Pancreas (tissue), 10 donors: Measurements from ENCODE around the gene TAS2R7. TPM values are rescaled to one million over a fixed set of nuclear protein-coding genes. Genes with fewer than 3 reads are reported as not detected.

ENCODE experiments used
- ATAC-seq, 4 donors: fragments of 200-7000 bp; cut with Tn5 transposase; one replicate each; pipeline versions ENCODE4 v1.8.0 to v1.9.1; 2020; ENCODE audit warnings: mild to moderate bottlenecking in 4 of 4, moderate library complexity in 4 of 4
- DNase-seq, 6 donors: peaks; one replicate each; pipeline ENCODE4 v3.0.0-alpha.2; 2020
- FAIRE-seq: peaks from 2 replicates; lab custom pipeline; 2012; peaks lifted over from hg19 to GRCh38; lab: Jason Lieb, UNC
- H3K27ac ChIP-seq, 4 donors: fragments of 200-600 bp; sonication (generic); 1 replicate in 3 of 4; 2 replicates in 1 of 4; pipeline versions ENCODE4 v1.5.0 to v1.8.0; 2020
- H3K27me3 ChIP-seq, 4 donors: fragments of 200-600 bp; one replicate each; pipeline ENCODE4 v1.8.0; 2021
- H3K36me3 ChIP-seq, 3 donors: fragments of 200-600 bp; sonication (generic) in 1 of 3; one replicate each; pipeline versions ENCODE4 v1.5.0 to v1.8.0; 2020 to 2021
- H3K4me1 ChIP-seq, 3 donors: fragments of 200-600 bp; one replicate each; pipeline ENCODE4 v1.8.0; 2021
- H3K4me3 ChIP-seq, 4 donors: fragments of 200-600 bp; sonication (generic) in 2 of 4; one replicate each; pipeline versions ENCODE4 v1.5.0 to v1.8.0; 2020 to 2021
- H3K9me3 ChIP-seq, 4 donors: fragments of 200-600 bp; one replicate each; pipeline ENCODE4 v1.8.0; 2021
- WGBS, 2 donors: extraction: QIAGEN DNeasy Blood & Tissue Kit; methylation state at CpG; one replicate each; pipeline ENCODE4 v1.1.7; 2013; 5-methylcytosine and 5-hydroxymethylcytosine counted together
- intact Hi-C, 3 donors: fragments of 100-400 bp; cut with DNase I; formaldehyde crosslinking; loops; one replicate each; pipeline versions ENCODE4 v1.11.1 to v1.14.2; 2022
- polyA plus RNA-seq, 2 donors: library from polyadenylated mRNA; stranded (reverse); fragments of 200-250 nt; gene quantifications; one replicate each; pipeline ENCODE4 v1.2.3, GENCODE V29; 2013
- total RNA-seq, 6 donors: library from RNA; stranded (reverse); fragmentation: NEBNext Ultra II Directional in 4 of 6; extraction: Animal tissue kit (Norgen Biotek cat#: 25700) in 4 of 6; gene quantifications; one replicate each; pipeline versions ENCODE4 v1.2.1 to v1.2.4, GENCODE V29; 2021 to 2023
- TF ChIP-seq, protein P1 (sequence below), 4 donors: fragments of 200-600 bp; sonication (generic) in 3 of 4; IDR thresholded peaks; one replicate each; pipeline versions ENCODE4 v1.5.0 to v1.8.0; 2021; ENCODE audit warnings: antibody characterized with exemption in 4 of 4
- donor health status: healthy with polysubstance abuse.
- donor health status: DM: no; HTN: no; CAD: no; lungs with moderate emphysema.
- donor health status: DM: no; HTN: no; CAD: no.
- donor health status: control.
- donor health status: control.
- donor health status: Bipolar disorder and iron deficiency.
- donor health status: DM: yes; HTN: yes; CAD: no.
- donor health status: DM: no; HTN: no; CAD: no.
- donor health status: DM: no; HTN: no; CAD: no.
- donor health status: DM: yes; HTN: yes; CAD: no.

TAS2R7 gene, protein sequence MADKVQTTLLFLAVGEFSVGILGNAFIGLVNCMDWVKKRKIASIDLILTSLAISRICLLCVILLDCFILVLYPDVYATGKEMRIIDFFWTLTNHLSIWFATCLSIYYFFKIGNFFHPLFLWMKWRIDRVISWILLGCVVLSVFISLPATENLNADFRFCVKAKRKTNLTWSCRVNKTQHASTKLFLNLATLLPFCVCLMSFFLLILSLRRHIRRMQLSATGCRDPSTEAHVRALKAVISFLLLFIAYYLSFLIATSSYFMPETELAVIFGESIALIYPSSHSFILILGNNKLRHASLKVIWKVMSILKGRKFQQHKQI
- total RNA-seq (not detected), polyA plus RNA-seq (not detected)

DNA sequence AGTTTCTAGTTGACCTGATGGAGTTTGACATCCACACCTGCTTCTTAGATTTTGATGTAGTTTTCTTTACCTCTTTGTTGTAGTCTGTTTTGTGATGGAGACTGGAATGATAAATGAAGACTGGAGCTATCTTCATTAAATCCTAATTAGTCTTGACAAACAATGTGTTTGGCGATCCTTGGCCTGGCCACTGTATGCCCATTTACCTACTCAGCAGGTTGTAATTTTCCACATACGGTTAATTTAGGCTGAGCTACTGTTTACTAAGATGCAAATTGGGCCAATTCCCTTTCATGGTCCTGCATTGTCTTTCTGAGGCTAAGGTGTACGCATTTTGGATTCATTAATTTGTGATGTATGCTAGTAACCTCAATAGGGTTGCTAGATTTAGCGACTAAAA lies at the start of gene TAS2R7:
Gene TAS2R7 (minus strand): TSS at position 41 of the 400 bp plus-strand sequence. CDS start 57 bp downstream, outside the sequence.
- ATAC-seq (no peak), DNase-seq (no peak), FAIRE-seq (no peak)
- Histone ChIP-seq H3K36me3 (no peaks in the 10 kb centered on the region), H3K9me3 (no peaks in the 10 kb centered on the region), H3K4me3 (no peak within 1 kb of the TSS), H3K27me3 (peaks cover 0 to 10% (median 0%) of the 10 kb centered on the region in 4 donors), H3K27ac (no peak within 1 kb of the TSS), H3K4me1 (no peaks in the 10 kb centered on the region)
- WGBS, 2 donors = 48 to 53% methylated on average over 4 of the region's 4 CpGs
- TF ChIP-seq, protein P1, sequence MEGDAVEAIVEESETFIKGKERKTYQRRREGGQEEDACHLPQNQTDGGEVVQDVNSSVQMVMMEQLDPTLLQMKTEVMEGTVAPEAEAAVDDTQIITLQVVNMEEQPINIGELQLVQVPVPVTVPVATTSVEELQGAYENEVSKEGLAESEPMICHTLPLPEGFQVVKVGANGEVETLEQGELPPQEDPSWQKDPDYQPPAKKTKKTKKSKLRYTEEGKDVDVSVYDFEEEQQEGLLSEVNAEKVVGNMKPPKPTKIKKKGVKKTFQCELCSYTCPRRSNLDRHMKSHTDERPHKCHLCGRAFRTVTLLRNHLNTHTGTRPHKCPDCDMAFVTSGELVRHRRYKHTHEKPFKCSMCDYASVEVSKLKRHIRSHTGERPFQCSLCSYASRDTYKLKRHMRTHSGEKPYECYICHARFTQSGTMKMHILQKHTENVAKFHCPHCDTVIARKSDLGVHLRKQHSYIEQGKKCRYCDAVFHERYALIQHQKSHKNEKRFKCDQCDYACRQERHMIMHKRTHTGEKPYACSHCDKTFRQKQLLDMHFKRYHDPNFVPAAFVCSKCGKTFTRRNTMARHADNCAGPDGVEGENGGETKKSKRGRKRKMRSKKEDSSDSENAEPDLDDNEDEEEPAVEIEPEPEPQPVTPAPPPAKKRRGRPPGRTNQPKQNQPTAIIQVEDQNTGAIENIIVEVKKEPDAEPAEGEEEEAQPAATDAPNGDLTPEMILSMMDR (IDR thresholded peaks at IDR 0.05) = no peak
- intact Hi-C loops = no loop called here

DNA sequence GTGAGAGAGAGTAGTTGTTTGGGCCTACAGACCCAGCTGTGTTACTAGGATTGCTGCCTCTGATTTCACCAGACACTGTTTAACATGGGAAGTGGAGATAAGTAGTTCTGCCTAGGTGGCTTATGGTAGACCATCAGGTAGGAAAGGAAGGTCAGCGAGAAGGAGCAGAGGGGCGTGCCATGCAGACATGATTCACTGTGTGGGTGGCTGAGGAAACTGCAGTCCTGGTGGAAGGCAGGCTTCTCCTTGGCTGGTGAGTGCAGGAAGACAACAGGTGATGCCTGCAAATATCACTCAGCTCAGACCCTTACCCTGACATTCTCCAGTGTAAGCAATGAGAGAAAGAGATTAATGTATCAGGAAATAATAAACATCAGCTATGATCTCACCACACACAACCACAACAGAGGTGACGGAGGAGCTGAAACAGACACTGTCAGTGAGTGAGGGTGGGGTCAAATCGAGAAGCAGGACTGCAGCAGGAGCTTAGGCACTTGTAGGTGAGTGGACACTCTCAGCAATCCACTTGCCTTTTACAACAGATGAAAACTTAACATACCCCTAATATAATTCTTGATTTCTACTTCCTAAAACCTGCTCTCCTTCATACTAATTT lies 48.9 kb upstream of the TAS2R7 start:
- Histone ChIP-seq H3K4me3 (no peak overlapping the region), H3K27me3 (no peaks in the 10 kb centered on the region), H3K4me1 (no peaks in the 10 kb centered on the region), H3K9me3 (no peaks in the 10 kb centered on the region), H3K36me3 (no peaks in the 10 kb centered on the region), H3K27ac (no peak overlapping the region)
- TF ChIP-seq, protein P1 (IDR thresholded peaks at IDR 0.05) = no peak
- no peak for FAIRE-seq
- intact Hi-C loops = no loop called here
- DNase-seq = no peak
- ATAC-seq = no peak
- 91 to 96% methylated on average over 4 of the region's 4 CpGs for WGBS, 2 donors

DNA sequence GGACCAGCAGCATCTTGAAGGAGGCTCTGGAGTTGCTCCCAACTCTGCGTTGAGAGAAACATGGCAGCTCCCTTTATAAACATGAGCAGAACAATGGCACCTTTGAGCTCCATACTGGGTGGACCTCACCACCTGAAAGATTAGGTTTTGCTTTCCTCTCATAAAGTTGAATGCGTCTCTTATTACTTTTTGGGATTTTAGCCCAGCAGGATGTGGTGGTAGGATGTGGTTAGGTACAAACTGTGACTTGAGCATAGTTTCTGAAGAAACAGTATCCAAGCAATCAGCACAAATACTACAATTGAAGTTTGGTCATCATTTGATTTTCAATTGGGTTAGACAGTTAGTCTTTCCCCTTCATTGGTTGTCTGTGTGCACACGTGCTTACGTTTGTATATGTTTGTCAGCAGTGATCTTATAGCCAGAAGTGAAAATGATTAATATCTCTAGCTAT lies 47.0 kb upstream of the TAS2R7 start, which contains the start of gene PRR4:
Gene PRR4 (minus strand): TSS at position 51 of the 454 bp plus-strand sequence. CDS start 38 bp downstream, at position 13.
- TF ChIP-seq, protein P1 (IDR thresholded peaks at IDR 0.05) = no peak
- no peaks in the 10 kb centered on the region for H3K36me3 ChIP-seq
- DNase-seq (no peak), FAIRE-seq (no peak), ATAC-seq (no peak)
- H3K4me3 ChIP-seq = no peak within 1 kb of the TSS
- no peaks in the 10 kb centered on the region for H3K9me3 ChIP-seq
- 96% methylated on average over 4 of the region's 4 CpGs for WGBS, 2 donors
- H3K27me3 ChIP-seq = no peaks in the 10 kb centered on the region
- intact Hi-C loops = no loop called here
- no peak within 1 kb of the TSS for H3K27ac ChIP-seq
- H3K4me1 ChIP-seq = no peaks in the 10 kb centered on the region

DNA sequence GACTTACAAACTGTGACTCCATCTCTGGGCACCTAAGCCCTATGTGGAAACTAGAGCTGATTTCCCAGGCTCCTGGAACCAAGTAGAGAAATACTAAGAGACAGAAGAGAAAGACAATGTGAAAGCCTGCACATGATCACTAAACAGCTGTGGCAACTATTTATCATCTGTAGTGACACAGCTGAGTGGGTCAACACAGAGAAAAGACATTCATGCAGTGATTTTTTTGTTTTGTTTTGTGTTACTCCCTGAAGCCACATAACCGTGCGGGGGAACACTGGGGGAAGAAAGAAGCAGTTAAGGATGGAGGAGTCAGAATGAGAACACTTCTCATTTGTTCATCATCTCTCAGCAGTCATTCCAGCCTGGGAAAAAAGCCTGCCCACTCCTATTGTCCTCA lies 45.3 kb upstream of the TAS2R7 start:
- FAIRE-seq = no peak
- no peak for ATAC-seq
- no peak for DNase-seq
- Histone ChIP-seq H3K4me3 (no peak overlapping the region), H3K9me3 (no peaks in the 10 kb centered on the region), H3K27ac (no peak overlapping the region), H3K4me1 (no peaks in the 10 kb centered on the region), H3K36me3 (no peaks in the 10 kb centered on the region), H3K27me3 (no peaks in the 10 kb centered on the region)
- whole genome bisulfite sequencing, 2 donors = 33 to 42% methylated on average over 2 of the region's 2 CpGs
- TF ChIP-seq, protein P1 (IDR thresholded peaks at IDR 0.05) = no peak
- intact Hi-C loops = no loop called here
